Measurements from ENCODE around the gene MED16. TPM values are rescaled to one million over a fixed set of nuclear protein-coding genes. Genes with fewer than 3 reads are reported as not detected.

Gene MED16
- total and polyA plus RNA-seq, 2 donors (not counting 1 experiment from before 2014, with no cell fraction given): 19.3 to 35.0 TPM

- no peaks in the 10 kb centered on the region for H4K20me1 ChIP-seq (ENCODE audit: control insufficient read depth, extremely low read depth, insufficient read depth, low read length)
- H3K79me2 ChIP-seq (ENCODE audit: control insufficient read depth, insufficient read depth, low read length): peaks cover 69% of the 10 kb centered on the region
- TF ChIP-seq, protein P1, sequence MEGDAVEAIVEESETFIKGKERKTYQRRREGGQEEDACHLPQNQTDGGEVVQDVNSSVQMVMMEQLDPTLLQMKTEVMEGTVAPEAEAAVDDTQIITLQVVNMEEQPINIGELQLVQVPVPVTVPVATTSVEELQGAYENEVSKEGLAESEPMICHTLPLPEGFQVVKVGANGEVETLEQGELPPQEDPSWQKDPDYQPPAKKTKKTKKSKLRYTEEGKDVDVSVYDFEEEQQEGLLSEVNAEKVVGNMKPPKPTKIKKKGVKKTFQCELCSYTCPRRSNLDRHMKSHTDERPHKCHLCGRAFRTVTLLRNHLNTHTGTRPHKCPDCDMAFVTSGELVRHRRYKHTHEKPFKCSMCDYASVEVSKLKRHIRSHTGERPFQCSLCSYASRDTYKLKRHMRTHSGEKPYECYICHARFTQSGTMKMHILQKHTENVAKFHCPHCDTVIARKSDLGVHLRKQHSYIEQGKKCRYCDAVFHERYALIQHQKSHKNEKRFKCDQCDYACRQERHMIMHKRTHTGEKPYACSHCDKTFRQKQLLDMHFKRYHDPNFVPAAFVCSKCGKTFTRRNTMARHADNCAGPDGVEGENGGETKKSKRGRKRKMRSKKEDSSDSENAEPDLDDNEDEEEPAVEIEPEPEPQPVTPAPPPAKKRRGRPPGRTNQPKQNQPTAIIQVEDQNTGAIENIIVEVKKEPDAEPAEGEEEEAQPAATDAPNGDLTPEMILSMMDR (conservative IDR thresholded peaks at IDR 0.05 in 1 of 2, IDR thresholded peaks at IDR 0.05 in 1 of 2; ENCODE audit: low read depth in 1 of 2, low read length in 2 of 2): no peak
- H3K9ac ChIP-seq (ENCODE audit: insufficient read depth, low read length): no peak overlapping the region
- no peak for DNase-seq (ENCODE audit: low read depth in 2 of 2)
- no peaks in the 10 kb centered on the region for H3K27me3 ChIP-seq (ENCODE audit: control insufficient read depth, insufficient read depth, low read length)
- no peak overlapping the region for H3K4me2 ChIP-seq (ENCODE audit: extremely low read depth, insufficient read depth, low read length)
- peak overlapping the region; percentile 22 for H3K27ac ChIP-seq (ENCODE audit: insufficient read depth, low read length)
- peaks cover 22% of the 10 kb centered on the region for H3K4me1 ChIP-seq (ENCODE audit: control insufficient read depth, extremely low read depth, insufficient read depth, low read length)
- no peak overlapping the region for H3K4me3 ChIP-seq (replicated peaks in 1 of 4; ENCODE audit: control extremely low read depth in 1 of 4, insufficient read depth in 1 of 4, low read depth in 3 of 4, low read length in 4 of 4)
- H3K36me3 ChIP-seq (ENCODE audit: control insufficient read depth, insufficient read depth, low read length): peaks cover 5% of the 10 kb centered on the region
- no peak overlapping the region for H2AFZ ChIP-seq (ENCODE audit: low read length)
- no peaks in the 10 kb centered on the region for H3K9me3 ChIP-seq (ENCODE audit: control insufficient read depth, insufficient read depth, low read depth, low read length)
These were observed 46.5 kb upstream of the MED16 start for GRCh38 chr19:939439-939838.

DNA sequence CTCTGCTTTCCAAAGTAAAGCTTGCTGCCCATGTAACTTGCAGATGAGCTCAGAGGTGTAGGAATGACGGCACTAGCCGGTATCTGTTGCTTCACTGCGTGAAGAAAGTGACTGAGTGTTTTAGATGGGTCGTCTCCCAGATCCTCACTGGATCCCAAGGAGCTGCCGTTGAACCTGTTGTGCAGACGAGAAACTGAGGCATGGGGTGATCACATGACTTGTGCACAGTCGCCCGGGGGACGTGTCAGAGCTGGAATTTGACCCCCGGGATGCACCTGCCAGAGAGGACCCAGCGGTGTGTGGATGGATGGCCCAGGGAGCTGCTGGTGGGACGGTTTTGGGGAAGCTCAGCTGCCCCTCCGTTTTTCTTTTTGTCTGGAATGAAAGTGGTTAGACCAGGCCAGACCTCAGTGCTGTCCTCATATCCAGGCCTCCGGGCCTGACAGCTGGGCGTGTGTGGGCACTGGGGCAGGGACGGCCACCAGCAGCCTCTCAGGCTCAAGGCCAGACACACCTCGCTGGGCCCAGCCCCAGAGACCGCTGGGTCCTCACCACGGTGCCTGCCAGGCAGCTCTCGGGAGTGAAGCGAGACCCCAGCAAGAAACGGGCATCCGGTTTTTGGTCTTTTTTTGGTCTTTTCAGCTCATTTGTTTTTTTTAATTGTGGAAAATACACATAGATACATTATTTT is 45.4 kb upstream of the MED16 start:
- H4K20me1 ChIP-seq (ENCODE audit: control insufficient read depth, extremely low read depth, insufficient read depth, low read length): no peaks in the 10 kb centered on the region
- no peak for TF ChIP-seq EZH2 (IDR thresholded peaks at IDR 0.05; ENCODE audit: low read length, missing control alignments)
- TF ChIP-seq, protein P1 (conservative IDR thresholded peaks at IDR 0.05 in 1 of 2, IDR thresholded peaks at IDR 0.05 in 1 of 2; ENCODE audit: low read depth in 1 of 2, low read length in 2 of 2): no peak
- H3K27me3 ChIP-seq (ENCODE audit: control insufficient read depth, insufficient read depth, low read length): no peaks in the 10 kb centered on the region
- no peak for DNase-seq (ENCODE audit: low read depth in 2 of 2)
- H3K4me1 ChIP-seq (ENCODE audit: control insufficient read depth, extremely low read depth, insufficient read depth, low read length): peaks cover 29% of the 10 kb centered on the region
- H2AFZ ChIP-seq (ENCODE audit: low read length): no peak overlapping the region
- no peak overlapping the region for H3K27ac ChIP-seq (ENCODE audit: insufficient read depth, low read length)
- no peak overlapping the region for H3K9ac ChIP-seq (ENCODE audit: insufficient read depth, low read length)
- H3K79me2 ChIP-seq (ENCODE audit: control insufficient read depth, insufficient read depth, low read length): peaks cover 66% of the 10 kb centered on the region
- no peak overlapping the region for H3K4me3 ChIP-seq (replicated peaks in 1 of 4; ENCODE audit: control extremely low read depth in 1 of 4, insufficient read depth in 1 of 4, low read depth in 3 of 4, low read length in 4 of 4)
- H3K4me2 ChIP-seq (ENCODE audit: extremely low read depth, insufficient read depth, low read length): no peak overlapping the region
- peaks cover 9% of the 10 kb centered on the region for H3K36me3 ChIP-seq (ENCODE audit: control insufficient read depth, insufficient read depth, low read length)
- no peaks in the 10 kb centered on the region for H3K9me3 ChIP-seq (ENCODE audit: control insufficient read depth, insufficient read depth, low read depth, low read length)

- Histone ChIP-seq H3K4me1 (ENCODE audit: control insufficient read depth, extremely low read depth, insufficient read depth, low read length) (peaks cover 38% of the 10 kb centered on the region), H3K79me2 (ENCODE audit: control insufficient read depth, insufficient read depth, low read length) (peaks cover 62% of the 10 kb centered on the region), H3K36me3 (ENCODE audit: control insufficient read depth, insufficient read depth, low read length) (peaks cover 10% of the 10 kb centered on the region), H3K27me3 (ENCODE audit: control insufficient read depth, insufficient read depth, low read length) (no peaks in the 10 kb centered on the region), H3K9me3 (ENCODE audit: control insufficient read depth, insufficient read depth, low read depth, low read length) (no peaks in the 10 kb centered on the region), H3K4me3 (replicated peaks in 1 of 4; ENCODE audit: control extremely low read depth in 1 of 4, insufficient read depth in 1 of 4, low read depth in 3 of 4, low read length in 4 of 4) (no peak overlapping the region), H4K20me1 (ENCODE audit: control insufficient read depth, extremely low read depth, insufficient read depth, low read length) (no peaks in the 10 kb centered on the region), H3K27ac (ENCODE audit: insufficient read depth, low read length) (no peak overlapping the region), H3K9ac (ENCODE audit: insufficient read depth, low read length) (no peak overlapping the region), H3K4me2 (ENCODE audit: extremely low read depth, insufficient read depth, low read length) (no peak overlapping the region), H2AFZ (ENCODE audit: low read length) (no peak overlapping the region)
- TF ChIP-seq EZH2 (IDR thresholded peaks at IDR 0.05; ENCODE audit: low read length, missing control alignments): no peak
- TF ChIP-seq, protein P1 (conservative IDR thresholded peaks at IDR 0.05 in 1 of 2, IDR thresholded peaks at IDR 0.05 in 1 of 2; ENCODE audit: low read depth in 1 of 2, low read length in 2 of 2): no peak
- no peak for DNase-seq (ENCODE audit: low read depth in 2 of 2)
These were observed 44.3 kb upstream of the MED16 start for GRCh38 chr19:937259-937694.
